GM19328 (cell line): ENCODE results near the gene CHRNA4.
"Not testable (repeated sequence)": the region's sequence is repeated elsewhere in the genome, so short reads cannot be mapped to it uniquely, and the experiment has no call there.

ENCODE experiments used
- ATAC-seq: cut with Tn5 transposase; IDR thresholded peaks from one replicate; pipeline ENCODE4 v1.9.1; 2021; ENCODE audit warnings: mild to moderate bottlenecking, moderate library complexity; ENCODE audit not compliant: unreplicated experiment

The CHRNA4 gene

GRCh38 chr20:63351326-63351700 lies 9.8 kb downstream of the CHRNA4 start:
- no peak for ATAC-seq

DNA sequence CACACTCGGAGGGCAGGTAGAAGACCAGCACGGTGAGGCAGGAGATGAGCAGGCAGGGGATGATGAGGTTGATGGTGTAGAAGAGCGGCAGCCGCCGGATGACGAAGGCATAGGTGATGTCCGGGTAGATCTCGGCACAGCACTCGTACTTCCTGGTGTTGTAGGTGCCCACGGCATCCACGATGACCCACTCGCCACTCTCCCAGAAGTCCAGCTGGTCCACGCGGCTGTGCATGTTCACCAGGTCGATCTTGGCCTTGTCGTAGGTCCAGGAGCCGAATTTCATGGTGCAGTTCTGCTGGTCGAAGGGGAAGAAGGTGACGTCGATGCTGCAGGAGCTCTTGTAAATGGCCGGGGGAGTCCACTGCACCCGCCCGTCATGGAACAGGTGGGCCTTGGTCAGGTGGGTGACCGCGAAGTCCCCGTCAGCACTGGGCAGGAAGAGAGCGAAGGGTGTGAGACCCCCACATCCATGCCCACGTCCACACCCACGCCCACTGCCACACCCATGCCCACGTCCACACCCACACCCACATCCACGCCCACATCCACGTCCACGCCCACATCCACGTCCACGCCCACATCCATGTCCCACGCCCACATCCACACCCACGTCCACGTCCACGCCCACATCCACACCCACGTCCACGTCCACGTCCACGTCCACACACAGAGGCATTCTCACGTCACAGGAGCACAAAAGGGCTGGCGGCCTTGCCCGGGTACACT lies 10.4 kb downstream of the CHRNA4 start:
- no peak for ATAC-seq

DNA sequence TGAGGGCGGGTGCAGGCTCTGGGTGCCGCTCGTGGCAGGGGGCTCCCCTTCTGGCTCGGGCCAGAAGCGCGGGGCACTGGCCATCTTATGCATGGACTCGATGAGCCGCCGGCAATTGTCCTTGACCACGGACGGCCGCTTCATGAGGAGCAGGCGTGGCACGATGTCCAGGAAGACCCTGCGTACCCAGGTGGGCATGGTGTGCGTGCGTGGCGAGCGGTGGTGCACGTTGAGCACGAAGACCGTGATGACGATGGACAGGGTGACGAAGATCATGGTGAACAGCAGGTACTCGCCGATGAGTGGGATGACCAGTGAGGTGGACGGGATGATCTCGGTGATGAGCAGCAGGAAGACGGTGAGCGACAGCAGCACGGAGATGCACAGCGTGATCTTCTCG lies 11.0 kb downstream of the CHRNA4 start:
- ATAC-seq, result no peak

- ATAC-seq, result no peak
Measured at GRCh38 chr20:63349516-63349895, 11.6 kb downstream of the CHRNA4 start.

DNA sequence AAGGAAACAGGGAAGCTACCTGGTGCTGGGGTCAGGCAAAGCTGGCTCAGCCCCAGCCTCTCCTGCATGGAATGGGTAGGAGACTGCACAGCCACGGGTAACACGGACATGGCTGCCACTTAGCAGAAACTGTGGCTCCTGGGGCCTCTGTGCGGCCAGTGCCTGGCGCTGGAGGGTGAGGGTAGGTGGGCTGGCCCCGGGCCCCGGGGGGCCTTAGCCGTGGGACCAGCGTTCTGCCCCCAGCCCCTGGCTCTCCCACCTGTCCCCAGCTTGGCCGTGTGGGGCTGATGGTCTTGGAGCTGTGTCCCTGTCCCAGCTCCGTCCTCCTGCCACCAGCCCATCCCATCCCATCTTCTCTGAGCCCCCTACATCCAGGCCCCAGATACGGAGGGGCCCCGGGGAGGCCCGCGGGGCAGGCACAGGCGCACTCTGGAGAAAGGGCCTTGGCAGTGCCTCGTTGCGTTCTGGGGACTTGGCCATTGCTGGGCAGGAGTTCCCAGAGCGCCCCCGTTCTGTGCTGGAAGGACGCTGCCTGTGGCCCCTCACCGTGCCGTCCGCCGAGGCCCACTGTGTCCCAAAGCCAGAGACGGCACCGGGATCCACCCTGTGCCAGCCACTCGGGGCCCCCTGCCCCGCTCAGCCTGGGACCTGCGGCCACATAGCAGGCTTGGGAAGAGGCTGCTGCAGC lies 12.2 kb downstream of the CHRNA4 start:
- no peak for ATAC-seq

- ATAC-seq, result no peak
Measured at GRCh38 chr20:63347950-63348827, 13.0 kb downstream of the CHRNA4 start.

DNA sequence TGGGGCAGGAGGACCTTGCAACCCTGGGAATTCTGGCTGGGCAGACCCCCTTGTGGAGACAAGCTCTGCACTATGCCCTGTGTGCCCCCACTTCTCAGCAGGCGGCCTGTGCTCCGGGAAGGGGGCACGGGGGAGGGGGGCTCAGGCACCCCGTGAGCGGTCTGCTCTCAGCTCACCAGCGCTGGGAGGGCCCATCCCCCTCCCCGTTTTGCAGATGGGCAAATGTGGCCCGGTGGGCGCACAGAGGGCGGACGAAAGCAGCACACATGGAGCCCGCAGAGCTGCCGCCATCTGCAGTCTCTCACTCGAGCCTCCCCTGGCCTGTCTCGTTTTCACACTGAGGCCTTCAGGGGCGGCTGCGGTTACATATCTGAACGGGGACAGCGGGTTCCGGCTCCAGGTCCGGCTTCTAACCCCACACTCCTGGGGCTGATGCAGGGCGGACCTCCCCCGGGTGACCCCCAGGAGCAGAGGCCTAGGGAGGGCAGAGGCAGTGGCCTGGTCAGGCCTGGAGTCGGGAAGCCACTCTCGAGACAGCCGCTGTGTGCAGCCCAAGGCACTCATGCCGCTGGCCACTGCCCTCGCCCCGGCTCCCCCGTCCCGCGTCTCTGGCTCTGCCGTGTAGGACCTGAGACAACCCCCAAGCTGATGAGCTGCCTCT lies 13.9 kb downstream of the CHRNA4 start:
- ATAC-seq, result no peak

DNA sequence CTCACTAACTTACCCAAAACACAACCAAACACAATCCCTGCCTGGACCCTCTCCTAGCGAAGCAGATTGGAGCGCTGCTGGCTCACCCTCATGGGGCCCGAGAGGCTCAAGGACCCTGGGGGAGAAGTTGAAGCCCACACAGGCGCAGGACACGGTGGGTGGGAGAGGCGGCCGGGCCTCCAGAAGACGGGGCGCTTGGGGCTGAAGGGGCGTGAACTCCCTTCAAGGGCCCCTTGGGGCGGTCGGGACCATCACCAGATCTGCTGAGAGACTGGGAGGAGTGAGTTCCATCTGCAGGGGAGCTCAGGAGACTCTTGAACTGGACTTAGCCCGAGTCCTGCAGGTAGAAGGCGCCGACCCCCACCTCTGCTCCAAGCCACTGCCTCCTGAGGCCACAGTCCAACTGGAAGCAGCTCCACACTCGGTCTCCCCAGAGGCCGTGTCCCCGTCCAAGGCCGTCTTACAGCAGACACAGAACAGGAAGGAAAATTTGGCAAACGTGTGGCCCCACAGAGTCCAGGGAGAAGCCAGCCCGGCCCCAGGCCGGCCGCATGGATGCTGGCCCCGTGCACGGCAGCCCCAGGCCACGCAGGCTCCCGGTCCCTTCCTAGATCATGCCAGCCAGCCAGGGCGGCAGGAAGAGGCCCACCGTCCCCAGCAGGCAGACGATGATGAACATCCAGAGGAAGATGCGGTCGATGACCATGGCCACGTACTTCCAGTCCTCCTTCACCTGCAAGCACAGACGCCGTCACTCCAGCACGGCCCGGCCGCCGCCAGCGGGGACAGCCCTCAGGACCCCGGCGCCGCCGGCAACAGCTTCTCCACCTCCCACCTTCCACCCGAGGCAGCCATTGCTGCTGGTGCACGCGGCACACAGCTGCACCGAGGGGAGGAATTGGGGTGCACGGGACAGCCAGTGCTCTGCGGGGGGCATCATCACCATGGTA lies 14.7 kb downstream of the CHRNA4 start:
- ATAC-seq, result no peak

- no peak for ATAC-seq
Measured at GRCh38 chr20:63345328-63346100, 15.6 kb downstream of the CHRNA4 start.

GRCh38 chr20:63344616-63345327 lies 16.4 kb downstream of the CHRNA4 start:
- no peak for ATAC-seq

- no peak for ATAC-seq
Measured at GRCh38 chr20:63343460-63344445, 17.4 kb downstream of the CHRNA4 start.

DNA sequence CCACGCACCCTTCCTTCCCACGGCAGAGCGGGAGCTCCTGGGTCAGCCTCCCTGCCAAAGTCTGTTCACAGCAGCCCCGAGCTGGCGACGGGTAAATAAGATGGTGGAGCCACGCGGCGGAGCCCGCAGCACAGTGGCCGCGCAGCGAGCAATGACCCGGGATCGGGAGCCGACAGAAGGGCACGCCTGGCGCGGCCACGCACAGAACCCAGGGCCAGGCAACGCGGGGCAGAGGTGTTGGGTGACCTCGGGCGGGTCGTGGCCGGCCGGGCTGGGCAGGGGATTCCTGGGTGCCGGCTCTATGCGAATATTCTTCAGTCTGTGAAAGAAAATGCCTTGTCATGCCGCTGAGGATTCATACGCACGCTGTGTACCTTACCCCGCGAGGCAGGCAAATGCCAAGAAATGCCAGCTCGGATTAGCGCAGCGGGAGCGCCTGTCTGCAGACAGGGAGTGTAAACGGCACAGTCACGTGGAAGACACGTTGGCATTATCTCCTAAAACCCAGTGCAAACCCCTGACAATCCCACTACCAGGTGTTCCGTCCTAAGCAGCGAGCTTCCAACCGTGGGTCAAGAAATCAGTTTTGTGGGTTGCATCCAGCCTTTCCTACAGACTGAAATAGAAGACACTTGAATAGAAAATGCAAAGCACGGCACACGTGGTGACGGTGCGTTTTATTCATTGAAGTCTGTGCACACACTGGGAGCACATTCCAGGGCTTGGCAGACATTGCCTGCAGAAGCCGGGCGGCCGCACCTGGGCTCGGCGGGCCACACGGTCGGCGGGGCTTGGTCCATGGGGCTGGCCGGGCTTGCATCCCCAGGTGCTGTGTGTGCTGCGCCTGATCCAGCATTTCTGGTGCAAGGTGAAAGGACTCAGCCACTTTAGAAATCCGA lies 18.3 kb downstream of the CHRNA4 start:
- no peak for ATAC-seq

- not testable (repeated sequence) for ATAC-seq
Measured at GRCh38 chr20:63340158-63340688, 20.9 kb downstream of the CHRNA4 start.

- ATAC-seq, result not testable (repeated sequence)
Measured at GRCh38 chr20:63339154-63340094, 21.7 kb downstream of the CHRNA4 start.

GRCh38 chr20:63337786-63338420 lies 23.2 kb downstream of the CHRNA4 start:
- ATAC-seq, result no peak
